HepG2 (cell line): ENCODE results near the gene IFT88. TPM values are rescaled to one million over a fixed set of nuclear protein-coding genes. Genes with fewer than 3 reads are reported as not detected.
A peak's percentile ranks its signal among the peaks of the same experiment; 100 is the strongest.

Experiments
- ASH2L ChIP-seq: fragments of 300-600, 200-600 bp; sonication (generic); IDR thresholded peaks from 2 replicates; pipeline ENCODE4 v1.7.0; 2017; ENCODE audit warnings: low read depth, mild to moderate bottlenecking, moderate library complexity, mixed read lengths, low read length; ENCODE audit not compliant: insufficient read length
- FOSL2 ChIP-seq: sonication (generic); formaldehyde crosslinking; IDR thresholded peaks from 2 replicates; pipeline ENCODE4 v1.4.0; 2020; ENCODE audit warnings: missing genetic modification reagents
- GATAD2A ChIP-seq: IDR thresholded peaks from 2 replicates; pipeline ENCODE4 v1.6.1; 2016
- IRF2 ChIP-seq: IDR thresholded peaks from 2 replicates; pipeline ENCODE4 v1.6.1; 2018; ENCODE audit warnings: missing genetic modification reagents, missing compliant biosample characterization
- KAT8 ChIP-seq: IDR thresholded peaks from 2 replicates; pipeline ENCODE4 v1.6.1; 2016; ENCODE audit warnings: missing genetic modification reagents, missing compliant biosample characterization
- MZF1 ChIP-seq: sonication (generic); formaldehyde crosslinking; IDR thresholded peaks from 2 replicates; pipeline ENCODE4 v1.8.1; 2023; ENCODE audit warnings: mild to moderate bottlenecking, missing genetic modification reagents, borderline replicate concordance
- RCOR2 ChIP-seq: IDR thresholded peaks from 2 replicates; pipeline ENCODE4 v1.6.1; 2016; ENCODE audit warnings: missing biosample characterization, missing genetic modification reagents
- SOX5 ChIP-seq: IDR thresholded peaks from 2 replicates; pipeline ENCODE4 v1.6.1; 2016; ENCODE audit warnings: borderline replicate concordance
- SOX6 ChIP-seq, 2 experiments: fragments of 450-650 bp in 1 of 2; sonication (generic) in 1 of 2; formaldehyde crosslinking in 1 of 2; IDR thresholded peaks; 2 replicates each; pipeline versions ENCODE4 v1.4.0 to v1.6.1; 2017 to 2020; ENCODE audit warnings: antibody characterized with exemption in 1 of 2, mild to moderate bottlenecking in 1 of 2, missing genetic modification reagents in 1 of 2
- STAG1 ChIP-seq: sonication (generic); formaldehyde crosslinking; IDR thresholded peaks from 2 replicates; pipeline ENCODE4 v1.4.0; 2020; ENCODE audit warnings: missing genetic modification reagents
- TAF1 ChIP-seq: sonication (generic); formaldehyde crosslinking; IDR thresholded peaks from 2 replicates; pipeline ENCODE4 v1.4.0; 2020; ENCODE audit warnings: missing genetic modification reagents
- TARDBP ChIP-seq: sonication (generic); formaldehyde crosslinking; IDR thresholded peaks from 2 replicates; pipeline ENCODE4 v1.8.0; 2022; ENCODE audit warnings: mild to moderate bottlenecking, missing genetic modification reagents
- TBX2 ChIP-seq: sonication (generic); formaldehyde crosslinking; IDR thresholded peaks from 2 replicates; pipeline ENCODE4 v1.5.0; 2020; ENCODE audit warnings: missing genetic modification reagents, mild to moderate bottlenecking, borderline replicate concordance
- ZBTB38 ChIP-seq: sonication (generic); formaldehyde crosslinking; IDR thresholded peaks from 2 replicates; pipeline ENCODE4 v1.5.1; 2020; ENCODE audit warnings: mild to moderate bottlenecking, missing genetic modification reagents
- ZC3H4 ChIP-seq: sonication (generic); formaldehyde crosslinking; IDR thresholded peaks from 2 replicates; pipeline ENCODE4 v1.4.0; 2020; ENCODE audit warnings: missing genetic modification reagents, borderline replicate concordance
- ZMYM3 ChIP-seq: sonication (generic); formaldehyde crosslinking; IDR thresholded peaks from 2 replicates; pipeline ENCODE4 v1.5.1; 2020; ENCODE audit warnings: mild to moderate bottlenecking, missing genetic modification reagents
- ZNF264 ChIP-seq: sonication (generic); formaldehyde crosslinking; IDR thresholded peaks from 2 replicates; pipeline ENCODE4 v1.4.0; 2020; ENCODE audit warnings: missing genetic modification reagents
- ZNF317 ChIP-seq: sonication (generic); formaldehyde crosslinking; IDR thresholded peaks from 2 replicates; pipeline ENCODE4 v1.5.0; 2020; ENCODE audit warnings: mild to moderate bottlenecking, missing genetic modification reagents
- ZNF616 ChIP-seq: sonication (generic); formaldehyde crosslinking; IDR thresholded peaks from 2 replicates; pipeline ENCODE4 v1.5.0; 2020; ENCODE audit warnings: low read depth, mild to moderate bottlenecking, missing genetic modification reagents
- ZSCAN20 ChIP-seq: sonication (generic); formaldehyde crosslinking; IDR thresholded peaks from 2 replicates; pipeline ENCODE4 v1.4.0; 2020; ENCODE audit warnings: missing genetic modification reagents, mild to moderate bottlenecking, borderline replicate concordance
- polyA plus RNA-seq, 8 experiments: library from polyadenylated mRNA; depleted of rRNA in 3 of 8; stranded (reverse) in 7 of 8; unstranded in 1 of 8; fragments of >200 nt; fragmentation: Illumina TruSeq in 4 of 8; extraction: Trizol in 4 of 8; gene quantifications; 2 replicates each; pipeline versions ENCODE4 v1.2.1 to v1.2.3, GENCODE V29; 2011 to 2016; ENCODE audit warnings: low read depth in 4 of 8, missing spikeins in 1 of 8, mixed read lengths in 1 of 8; ENCODE audit not compliant: insufficient read depth in 1 of 8
- total RNA-seq, 5 experiments: library from RNA; depleted of rRNA; stranded (reverse); fragments of >200 nt; fragmentation: Illumina TruSeq; extraction: Trizol; gene quantifications; 2 replicates each; pipeline ENCODE4 v1.2.3, GENCODE V29; 2016; ENCODE audit warnings: low read depth in 1 of 5
- TF ChIP-seq, protein P1 (sequence below): IDR thresholded peaks from 2 replicates; pipeline ENCODE4 v1.6.1; 2016; ENCODE audit warnings: missing biosample characterization, missing genetic modification reagents, low read depth
- TF ChIP-seq, protein P2 (sequence below): IDR thresholded peaks from 2 replicates; pipeline ENCODE4 v1.6.1; 2016
- TF ChIP-seq, protein P3 (sequence below): sonication (generic); IDR thresholded peaks from 2 replicates; pipeline ENCODE4 v1.6.1; 2016; ENCODE audit warnings: low read depth, borderline replicate concordance
- TF ChIP-seq, protein P4 (sequence below), 2 experiments: sonication (generic) in 1 of 2; formaldehyde crosslinking in 1 of 2; IDR thresholded peaks; 2 replicates each; pipeline versions ENCODE4 v1.5.1 to v1.6.1; 2011 to 2020; ENCODE audit warnings: borderline replicate concordance in 1 of 2, low read depth in 1 of 2, low read length in 1 of 2, mild to moderate bottlenecking in 1 of 2, missing genetic modification reagents in 1 of 2, moderate library complexity in 1 of 2

Gene IFT88
- total and polyA plus RNA-seq, 2 of the 13 experiments (the other 11 are each of a cell fraction or from before 2014, with no cell fraction given), result 8.4 to 19.9 TPM

DNA sequence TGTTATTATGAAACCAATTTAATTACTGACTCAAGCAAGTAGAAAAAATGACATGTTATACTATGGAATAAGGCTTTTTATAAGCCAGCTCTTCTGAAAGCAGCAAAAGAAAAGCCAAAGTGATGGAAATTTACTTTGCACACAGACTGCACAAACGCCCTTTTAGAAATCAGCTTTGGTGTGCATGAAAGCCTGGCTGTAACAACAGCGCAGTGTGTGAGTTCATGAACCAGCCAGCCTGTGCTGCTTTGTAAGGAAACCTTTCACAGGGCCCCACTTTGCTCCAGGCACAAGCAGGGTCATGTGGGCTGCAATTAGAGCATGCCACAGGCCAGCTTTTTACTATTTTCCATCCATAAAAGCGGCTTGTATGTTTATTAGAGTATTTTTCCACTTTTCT, 13.6 kb upstream of the IFT88 start (continued):
- TF ChIP-seq, protein P1, sequence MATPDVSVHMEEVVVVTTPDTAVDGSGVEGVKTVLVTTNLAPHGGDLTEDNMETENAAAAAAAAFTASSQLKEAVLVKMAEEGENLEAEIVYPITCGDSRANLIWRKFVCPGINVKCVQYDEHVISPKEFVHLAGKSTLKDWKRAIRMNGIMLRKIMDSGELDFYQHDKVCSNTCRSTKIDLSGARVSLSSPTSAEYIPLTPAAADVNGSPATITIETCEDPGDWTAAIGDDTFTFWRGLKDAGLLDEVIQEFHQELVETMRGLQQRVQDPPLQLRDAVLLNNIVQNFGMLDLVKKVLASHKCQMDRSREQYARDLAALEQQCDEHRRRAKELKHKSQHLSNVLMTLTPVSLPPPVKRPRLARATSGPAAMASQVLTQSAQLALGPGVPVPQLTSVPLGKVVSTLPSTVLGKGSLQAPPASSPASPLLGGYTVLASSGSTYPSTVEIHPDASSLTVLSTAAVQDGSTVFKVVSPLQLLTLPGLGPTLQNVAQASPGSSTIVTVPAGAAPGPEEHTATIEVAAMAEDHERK (CRISPR knock-in tag), result no peak
- TF ChIP-seq ZBTB38 (peak; percentile 69), MZF1 (no peak), TARDBP (CRISPR knock-in tag) (peak; percentile 18; the same call in 1 of the 2 replicates), ZNF317 (CRISPR knock-in tag) (no peak), ZC3H4 (no peak), KAT8 (no peak), GATAD2A (CRISPR knock-in tag) (peak; percentile 73), TAF1 (CRISPR knock-in tag) (peak; percentile 47; the same call in 1 of the 2 replicates), STAG1 (peak; percentile 23; the same call in 1 of the 2 replicates), TBX2 (CRISPR knock-in tag) (peak; percentile 62; the same call in 1 of the 2 replicates), ZSCAN20 (CRISPR knock-in tag) (peak; percentile 23; the same call in 1 of the 2 replicates), ZNF264 (peak; percentile 55; the same call in 1 of the 2 replicates), RCOR2 (CRISPR knock-in tag) (peak; percentile 77; the same call in 1 of the 2 replicates), ZNF616 (no peak), ZMYM3 (peak; percentile 89), FOSL2 (peak; percentile 19; the same call in 1 of the 2 replicates), SOX5 (peak; percentile 45; the same call in 1 of the 2 replicates), ASH2L (peak; percentile 45), SOX6 (IDR thresholded peaks at IDR 0.05) (no peak), SOX6 (CRISPR knock-in tag; IDR thresholded peaks at IDR 0.05) (peak; percentile 33; the same call in 1 of the 2 replicates), IRF2 (peak; percentile 26; the same call in 1 of the 2 replicates)
- TF ChIP-seq, protein P2, sequence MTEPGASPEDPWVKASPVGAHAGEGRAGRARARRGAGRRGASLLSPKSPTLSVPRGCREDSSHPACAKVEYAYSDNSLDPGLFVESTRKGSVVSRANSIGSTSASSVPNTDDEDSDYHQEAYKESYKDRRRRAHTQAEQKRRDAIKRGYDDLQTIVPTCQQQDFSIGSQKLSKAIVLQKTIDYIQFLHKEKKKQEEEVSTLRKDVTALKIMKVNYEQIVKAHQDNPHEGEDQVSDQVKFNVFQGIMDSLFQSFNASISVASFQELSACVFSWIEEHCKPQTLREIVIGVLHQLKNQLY, result peak; percentile 67; the same call in 1 of the 2 replicates
- TF ChIP-seq, protein P3, sequence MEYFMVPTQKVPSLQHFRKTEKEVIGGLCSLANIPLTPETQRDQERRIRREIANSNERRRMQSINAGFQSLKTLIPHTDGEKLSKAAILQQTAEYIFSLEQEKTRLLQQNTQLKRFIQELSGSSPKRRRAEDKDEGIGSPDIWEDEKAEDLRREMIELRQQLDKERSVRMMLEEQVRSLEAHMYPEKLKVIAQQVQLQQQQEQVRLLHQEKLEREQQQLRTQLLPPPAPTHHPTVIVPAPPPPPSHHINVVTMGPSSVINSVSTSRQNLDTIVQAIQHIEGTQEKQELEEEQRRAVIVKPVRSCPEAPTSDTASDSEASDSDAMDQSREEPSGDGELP, result 0 out of 2 replicates have a peak, but pooled peaks have one; percentile 17
- TF ChIP-seq, protein P4, sequence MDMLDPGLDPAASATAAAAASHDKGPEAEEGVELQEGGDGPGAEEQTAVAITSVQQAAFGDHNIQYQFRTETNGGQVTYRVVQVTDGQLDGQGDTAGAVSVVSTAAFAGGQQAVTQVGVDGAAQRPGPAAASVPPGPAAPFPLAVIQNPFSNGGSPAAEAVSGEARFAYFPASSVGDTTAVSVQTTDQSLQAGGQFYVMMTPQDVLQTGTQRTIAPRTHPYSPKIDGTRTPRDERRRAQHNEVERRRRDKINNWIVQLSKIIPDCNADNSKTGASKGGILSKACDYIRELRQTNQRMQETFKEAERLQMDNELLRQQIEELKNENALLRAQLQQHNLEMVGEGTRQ (IDR thresholded peaks at IDR 0.05; ENCODE audit: low read depth, low read length), result no peak
- TF ChIP-seq, protein P4 (CRISPR knock-in tag; IDR thresholded peaks at IDR 0.05; ENCODE audit: borderline replicate concordance), result peak; percentile 40; the same call in 1 of the 2 replicates
